GM23338 (cell line): ENCODE measurements around the gene CENPP. TPM values are rescaled to one million over a fixed set of nuclear protein-coding genes. Genes with fewer than 3 reads are reported as not detected.

ENCODE experiments used
- ATAC-seq: fragments of 200-7000 bp; cut with Tn5 transposase; 3 replicates; pipeline ENCODE4 v1.9.1; 2020
- DNase-seq: peaks from one replicate; pipeline ENCODE4 v3.0.0-alpha.2; 2015; ENCODE audit warnings: low spot score
- H2AFZ ChIP-seq: fragments of 200-600 bp; sonication (generic); 2 replicates; pipeline ENCODE4 v1.8.0; 2016; ENCODE audit warnings: antibody characterized with exemption, mild to moderate bottlenecking, moderate library complexity
- H3F3A ChIP-seq: fragments of 200-600 bp; sonication (generic); replicated peaks from 2 replicates; pipeline ENCODE4 v1.8.0; 2017; ENCODE audit warnings: antibody characterized with exemption, mixed run types, low read depth
- H3K27ac ChIP-seq: fragments of 200-600 bp; sonication (generic); 2 replicates; pipeline ENCODE4 v1.6.1; 2016; ENCODE audit warnings: low read depth
- H3K27me3 ChIP-seq: fragments of 200-600 bp; sonication (generic); 2 replicates; pipeline ENCODE4 v1.8.0; 2016; ENCODE audit warnings: mild to moderate bottlenecking, mixed run types, moderate library complexity; ENCODE audit not compliant: insufficient read depth
- H3K36me3 ChIP-seq: fragments of 200-600 bp; sonication (generic); 2 replicates; pipeline ENCODE4 v1.8.0; 2016; ENCODE audit warnings: mild to moderate bottlenecking; ENCODE audit not compliant: insufficient read depth
- H3K4me1 ChIP-seq: fragments of 200-600 bp; sonication (generic); 2 replicates; pipeline ENCODE4 v1.8.0; 2016; ENCODE audit warnings: mild to moderate bottlenecking, moderate library complexity; ENCODE audit not compliant: insufficient read depth
- H3K4me2 ChIP-seq: fragments of 200-600 bp; sonication (generic); 2 replicates; pipeline ENCODE4 v1.7.1; 2017; ENCODE audit warnings: mixed run types
- H3K4me3 ChIP-seq: fragments of 200-600 bp; sonication (generic); 2 replicates; pipeline ENCODE4 v1.6.1; 2016; ENCODE audit warnings: mixed run types
- H3K79me2 ChIP-seq: fragments of 200-600 bp; sonication (generic); replicated peaks from 2 replicates; pipeline ENCODE4 v1.8.0; 2017; ENCODE audit warnings: mild to moderate bottlenecking; ENCODE audit not compliant: insufficient read depth
- H3K9me2 ChIP-seq: fragments of 200-600 bp; sonication (generic); 2 replicates; pipeline ENCODE4 v1.8.0; 2017; ENCODE audit not compliant: insufficient read depth
- H4K20me1 ChIP-seq: fragments of 200-600 bp; sonication (generic); replicated peaks from 2 replicates; pipeline ENCODE4 v1.8.0; 2017; ENCODE audit warnings: mild to moderate bottlenecking; ENCODE audit not compliant: insufficient read depth
- H3K27ac Mint-ChIP-seq: 2 replicates; pipeline ENCODE4 v1.8.0; 2020; ENCODE audit warnings: inconsistent platforms, mild to moderate bottlenecking, moderate library complexity, mixed read lengths
- H3K27me3 Mint-ChIP-seq: 3 replicates; pipeline ENCODE4 v1.8.0; 2022; ENCODE audit warnings: low read depth, mild to moderate bottlenecking, moderate library complexity, mixed read lengths, inconsistent platforms; ENCODE audit not compliant: insufficient read depth, poor library complexity
- H3K36me3 Mint-ChIP-seq: 3 replicates; pipeline ENCODE4 v1.8.0; 2021; ENCODE audit warnings: low read depth, mild to moderate bottlenecking, inconsistent platforms, moderate library complexity, mixed read lengths
- H3K4me1 Mint-ChIP-seq: 3 replicates; pipeline ENCODE4 v1.8.0; 2020; ENCODE audit warnings: mild to moderate bottlenecking, inconsistent platforms, mixed read lengths
- H3K4me3 Mint-ChIP-seq: 3 replicates; pipeline ENCODE4 v1.8.0; 2021; ENCODE audit warnings: moderate library complexity, mild to moderate bottlenecking, inconsistent platforms, mixed read lengths
- H3K9me3 Mint-ChIP-seq: 3 replicates; pipeline ENCODE4 v1.8.0; 2020; ENCODE audit warnings: moderate library complexity, mild to moderate bottlenecking, inconsistent platforms, mixed read lengths
- CREB1 ChIP-seq: fragments of 250-450 bp; sonication (Bioruptor Pico); IDR thresholded peaks from 2 replicates; pipeline ENCODE4 v1.5.0; 2020; ENCODE audit warnings: low read depth, mild to moderate bottlenecking, moderate library complexity
- JUNB ChIP-seq: IDR thresholded peaks from one replicate; pipeline ENCODE4 v1.6.1; 2016; ENCODE audit warnings: antibody characterized with exemption; ENCODE audit not compliant: unreplicated experiment
- NANOG ChIP-seq: IDR thresholded peaks from 2 replicates; pipeline ENCODE4 v1.6.1; 2016; ENCODE audit warnings: antibody characterized with exemption, borderline replicate concordance
- POLR2AphosphoS5 ChIP-seq: IDR thresholded peaks from 2 replicates; pipeline ENCODE4 v1.6.1; 2016; ENCODE audit warnings: antibody characterized with exemption, low read depth
- ZNF114 ChIP-seq: fragments of 250-450 bp; sonication (Bioruptor Pico); IDR thresholded peaks from 2 replicates; pipeline ENCODE4 v1.5.0; 2020; ENCODE audit warnings: mild to moderate bottlenecking, moderate library complexity
- ZNF331 ChIP-seq: fragments of 250-450 bp; sonication (Bioruptor Pico); IDR thresholded peaks from 2 replicates; pipeline ENCODE4 v1.5.0; 2020; ENCODE audit warnings: low read depth, mild to moderate bottlenecking, moderate library complexity
- polyA plus RNA-seq: library from polyadenylated mRNA; unstranded; fragments of >200 nt; fragmentation: Nextera tagmentation; extraction: Ambion mirVana; gene quantifications from 2 replicates; pipeline ENCODE4 v1.2.1, GENCODE V29; 2016
- total RNA-seq: library from RNA; depleted of rRNA; stranded (reverse); fragments of >200 nt; shearing (Covaris generic); gene quantifications from 2 replicates; pipeline ENCODE4 v1.2.3, GENCODE V29; 2014
- TF ChIP-seq, protein P1 (sequence below): IDR thresholded peaks from 2 replicates; pipeline ENCODE4 v1.6.1; 2016; ENCODE audit warnings: antibody characterized with exemption
- TF ChIP-seq, protein P2 (sequence below): IDR thresholded peaks from one replicate; pipeline ENCODE4 v1.6.1; 2018; ENCODE audit warnings: antibody characterized with exemption; ENCODE audit not compliant: unreplicated experiment
- TF ChIP-seq, protein P3 (sequence below), 2 experiments: fragments of 200-600 bp in 1 of 2; sonication (generic) in 1 of 2; conservative IDR thresholded peaks; 2 replicates each; pipeline versions ENCODE4 v1.5.1 to v1.6.1; 2016 to 2017; ENCODE audit warnings: antibody characterized with exemption in 2 of 2, low read depth in 2 of 2, mild to moderate bottlenecking in 2 of 2, moderate library complexity in 1 of 2

The CENPP gene
- total and polyA plus RNA-seq, 2 experiments from 2014 or later, result 11.0 to 12.6 TPM

DNA sequence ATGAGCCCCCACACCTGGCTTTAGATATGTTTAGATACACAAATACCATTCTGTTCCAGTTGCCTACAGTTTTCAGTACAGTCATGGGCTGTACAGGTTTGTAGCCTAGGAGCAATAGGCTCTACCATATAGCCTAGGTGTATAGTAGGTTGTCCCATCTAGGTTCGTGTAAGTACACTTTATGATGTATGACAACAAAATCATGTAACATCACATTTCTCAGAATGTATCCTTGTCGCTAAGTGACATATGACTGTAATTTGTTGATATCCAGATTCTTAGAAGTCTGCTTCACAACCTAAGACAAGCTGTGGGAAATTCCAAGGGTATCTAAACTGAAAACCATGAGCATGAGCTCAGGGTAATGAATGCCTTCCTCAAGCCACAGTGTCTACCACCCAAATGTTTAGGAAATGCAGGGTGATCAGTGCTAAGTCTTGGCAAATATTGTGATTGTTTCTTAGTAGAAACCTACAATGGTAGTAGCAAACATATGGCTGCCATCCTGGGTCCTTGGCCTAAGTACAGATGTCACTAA lies 201.6 kb downstream of the CENPP start:
- H3K4me3 Mint-ChIP-seq, result no peak overlapping the region
- Histone ChIP-seq H3K27ac (no peak overlapping the region), H3K79me2 (no peaks in the 10 kb centered on the region), H2AFZ (no peak overlapping the region), H3K4me3 (no peak overlapping the region), H3K27me3 (no peaks in the 10 kb centered on the region), H3K4me1 (no peaks in the 10 kb centered on the region), H3K36me3 (no peaks in the 10 kb centered on the region), H3K9me2 (no peaks in the 10 kb centered on the region), H3K4me2 (no peak overlapping the region), H4K20me1 (no peaks in the 10 kb centered on the region), H3F3A (no peaks in the 10 kb centered on the region)
- no peaks in the 10 kb centered on the region for H3K4me1 Mint-ChIP-seq
- TF ChIP-seq ZNF331, result no peak
- no peak for TF ChIP-seq POLR2AphosphoS5
- TF ChIP-seq CREB1 (CRISPR knock-in tag), result no peak
- TF ChIP-seq JUNB, result no peak
- TF ChIP-seq NANOG, result no peak
- TF ChIP-seq, protein P1, sequence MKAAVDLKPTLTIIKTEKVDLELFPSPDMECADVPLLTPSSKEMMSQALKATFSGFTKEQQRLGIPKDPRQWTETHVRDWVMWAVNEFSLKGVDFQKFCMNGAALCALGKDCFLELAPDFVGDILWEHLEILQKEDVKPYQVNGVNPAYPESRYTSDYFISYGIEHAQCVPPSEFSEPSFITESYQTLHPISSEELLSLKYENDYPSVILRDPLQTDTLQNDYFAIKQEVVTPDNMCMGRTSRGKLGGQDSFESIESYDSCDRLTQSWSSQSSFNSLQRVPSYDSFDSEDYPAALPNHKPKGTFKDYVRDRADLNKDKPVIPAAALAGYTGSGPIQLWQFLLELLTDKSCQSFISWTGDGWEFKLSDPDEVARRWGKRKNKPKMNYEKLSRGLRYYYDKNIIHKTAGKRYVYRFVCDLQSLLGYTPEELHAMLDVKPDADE, result no peak
- H3K27ac Mint-ChIP-seq, result no peak overlapping the region
- H3K36me3 Mint-ChIP-seq, result no peaks in the 10 kb centered on the region
- ATAC-seq (no peak), DNase-seq (no peak)
- no peaks in the 10 kb centered on the region for H3K9me3 Mint-ChIP-seq
- H3K27me3 Mint-ChIP-seq, result no peaks in the 10 kb centered on the region

DNA sequence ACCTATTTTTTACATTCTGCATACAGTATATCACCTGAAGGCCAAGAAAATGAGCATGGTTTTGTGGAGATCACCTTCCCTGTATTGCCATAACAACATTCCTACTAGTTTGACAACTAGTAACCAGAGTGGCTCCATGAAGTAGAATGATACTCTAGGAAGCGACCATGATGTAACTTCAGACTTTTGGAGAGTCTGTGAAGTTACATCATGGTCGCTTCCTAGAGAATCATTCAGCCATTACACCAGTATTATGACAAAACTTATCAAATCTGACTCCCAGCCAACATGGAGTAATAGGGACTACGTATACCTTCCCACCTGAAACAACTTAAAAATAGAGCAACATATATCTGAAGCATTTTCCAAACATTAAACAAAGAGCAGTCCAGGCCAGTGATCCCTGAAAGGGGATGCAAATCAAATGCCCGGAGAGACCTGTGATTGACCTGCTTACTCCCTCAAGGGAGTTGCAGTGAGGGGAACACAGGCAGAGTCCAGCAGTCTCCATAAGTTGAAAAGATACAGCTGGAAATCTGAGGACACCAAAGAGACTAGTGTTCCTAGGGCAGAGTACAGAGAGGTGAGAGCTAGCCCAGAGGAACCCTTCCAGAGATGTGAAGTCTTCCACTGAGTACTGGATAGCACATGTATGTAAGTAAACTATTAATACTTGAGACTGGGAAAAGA lies 202.2 kb downstream of the CENPP start:
- H3K36me3 ChIP-seq, result no peaks in the 10 kb centered on the region
- DNase-seq (no peak), ATAC-seq (no peak)
- H3K4me3 Mint-ChIP-seq, result no peak overlapping the region
- no peaks in the 10 kb centered on the region for H3K9me3 Mint-ChIP-seq
- H3K27ac Mint-ChIP-seq, result no peak overlapping the region
- H4K20me1 ChIP-seq, result no peaks in the 10 kb centered on the region
- H3K27me3 Mint-ChIP-seq, result no peaks in the 10 kb centered on the region
- H3K27ac ChIP-seq, result no peak overlapping the region
- TF ChIP-seq JUNB (no peak), CREB1 (CRISPR knock-in tag) (no peak), ZNF114 (CRISPR knock-in tag) (no peak)
- TF ChIP-seq, protein P2, sequence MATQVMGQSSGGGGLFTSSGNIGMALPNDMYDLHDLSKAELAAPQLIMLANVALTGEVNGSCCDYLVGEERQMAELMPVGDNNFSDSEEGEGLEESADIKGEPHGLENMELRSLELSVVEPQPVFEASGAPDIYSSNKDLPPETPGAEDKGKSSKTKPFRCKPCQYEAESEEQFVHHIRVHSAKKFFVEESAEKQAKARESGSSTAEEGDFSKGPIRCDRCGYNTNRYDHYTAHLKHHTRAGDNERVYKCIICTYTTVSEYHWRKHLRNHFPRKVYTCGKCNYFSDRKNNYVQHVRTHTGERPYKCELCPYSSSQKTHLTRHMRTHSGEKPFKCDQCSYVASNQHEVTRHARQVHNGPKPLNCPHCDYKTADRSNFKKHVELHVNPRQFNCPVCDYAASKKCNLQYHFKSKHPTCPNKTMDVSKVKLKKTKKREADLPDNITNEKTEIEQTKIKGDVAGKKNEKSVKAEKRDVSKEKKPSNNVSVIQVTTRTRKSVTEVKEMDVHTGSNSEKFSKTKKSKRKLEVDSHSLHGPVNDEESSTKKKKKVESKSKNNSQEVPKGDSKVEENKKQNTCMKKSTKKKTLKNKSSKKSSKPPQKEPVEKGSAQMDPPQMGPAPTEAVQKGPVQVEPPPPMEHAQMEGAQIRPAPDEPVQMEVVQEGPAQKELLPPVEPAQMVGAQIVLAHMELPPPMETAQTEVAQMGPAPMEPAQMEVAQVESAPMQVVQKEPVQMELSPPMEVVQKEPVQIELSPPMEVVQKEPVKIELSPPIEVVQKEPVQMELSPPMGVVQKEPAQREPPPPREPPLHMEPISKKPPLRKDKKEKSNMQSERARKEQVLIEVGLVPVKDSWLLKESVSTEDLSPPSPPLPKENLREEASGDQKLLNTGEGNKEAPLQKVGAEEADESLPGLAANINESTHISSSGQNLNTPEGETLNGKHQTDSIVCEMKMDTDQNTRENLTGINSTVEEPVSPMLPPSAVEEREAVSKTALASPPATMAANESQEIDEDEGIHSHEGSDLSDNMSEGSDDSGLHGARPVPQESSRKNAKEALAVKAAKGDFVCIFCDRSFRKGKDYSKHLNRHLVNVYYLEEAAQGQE, result no peak
- TF ChIP-seq, protein P1, result no peak
- TF ChIP-seq, protein P3, sequence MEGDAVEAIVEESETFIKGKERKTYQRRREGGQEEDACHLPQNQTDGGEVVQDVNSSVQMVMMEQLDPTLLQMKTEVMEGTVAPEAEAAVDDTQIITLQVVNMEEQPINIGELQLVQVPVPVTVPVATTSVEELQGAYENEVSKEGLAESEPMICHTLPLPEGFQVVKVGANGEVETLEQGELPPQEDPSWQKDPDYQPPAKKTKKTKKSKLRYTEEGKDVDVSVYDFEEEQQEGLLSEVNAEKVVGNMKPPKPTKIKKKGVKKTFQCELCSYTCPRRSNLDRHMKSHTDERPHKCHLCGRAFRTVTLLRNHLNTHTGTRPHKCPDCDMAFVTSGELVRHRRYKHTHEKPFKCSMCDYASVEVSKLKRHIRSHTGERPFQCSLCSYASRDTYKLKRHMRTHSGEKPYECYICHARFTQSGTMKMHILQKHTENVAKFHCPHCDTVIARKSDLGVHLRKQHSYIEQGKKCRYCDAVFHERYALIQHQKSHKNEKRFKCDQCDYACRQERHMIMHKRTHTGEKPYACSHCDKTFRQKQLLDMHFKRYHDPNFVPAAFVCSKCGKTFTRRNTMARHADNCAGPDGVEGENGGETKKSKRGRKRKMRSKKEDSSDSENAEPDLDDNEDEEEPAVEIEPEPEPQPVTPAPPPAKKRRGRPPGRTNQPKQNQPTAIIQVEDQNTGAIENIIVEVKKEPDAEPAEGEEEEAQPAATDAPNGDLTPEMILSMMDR (conservative IDR thresholded peaks at IDR 0.05; ENCODE audit: low read depth in 2 of 2), result no peak
- no peak overlapping the region for H2AFZ ChIP-seq
- no peak overlapping the region for H3K4me3 ChIP-seq
- no peaks in the 10 kb centered on the region for H3K4me1 Mint-ChIP-seq
- H3K4me1 ChIP-seq, result no peaks in the 10 kb centered on the region
- H3F3A ChIP-seq, result no peaks in the 10 kb centered on the region
- no peaks in the 10 kb centered on the region for H3K79me2 ChIP-seq
- H3K36me3 Mint-ChIP-seq, result no peaks in the 10 kb centered on the region
- H3K9me2 ChIP-seq, result no peaks in the 10 kb centered on the region
- no peak overlapping the region for H3K4me2 ChIP-seq
- H3K27me3 ChIP-seq, result no peaks in the 10 kb centered on the region
